H9 (cell line): Measurements from ENCODE around the gene RTTN. TPM values are rescaled to one million over a fixed set of nuclear protein-coding genes. Genes with fewer than 3 reads are reported as not detected.

ENCODE experiments used
- DNase-seq: peaks from one replicate; pipeline ENCODE4 v3.0.0-alpha.2; 2017
- H2AFZ ChIP-seq: one replicate; pipeline ENCODE4 v1.6.1; 2013; ENCODE audit warnings: mild to moderate bottlenecking, low read length, control low read depth, moderate library complexity
- H2AK5ac ChIP-seq: 2 replicates; pipeline ENCODE4 v1.6.1; 2013; ENCODE audit warnings: low read length, control low read depth, mixed read lengths; ENCODE audit not compliant: insufficient read length
- H2BK120ac ChIP-seq: one replicate; pipeline ENCODE4 v1.6.1; 2013; ENCODE audit warnings: low read depth, mild to moderate bottlenecking, low read length, control low read depth, inconsistent platforms; ENCODE audit not compliant: poor library complexity, severe bottlenecking
- H2BK12ac ChIP-seq: 2 replicates; pipeline ENCODE4 v1.6.1; 2013; ENCODE audit warnings: low read length, control low read depth, mixed read lengths, low read depth; ENCODE audit not compliant: insufficient read length
- H2BK15ac ChIP-seq: 2 replicates; pipeline ENCODE4 v1.6.1; 2013; ENCODE audit warnings: low read depth, low read length, control low read depth
- H2BK20ac ChIP-seq: one replicate; pipeline ENCODE4 v1.6.1; 2013; ENCODE audit warnings: low read depth, mild to moderate bottlenecking, low read length, control low read depth, inconsistent platforms; ENCODE audit not compliant: poor library complexity, severe bottlenecking
- H2BK5ac ChIP-seq: 2 replicates; pipeline ENCODE4 v1.6.1; 2013; ENCODE audit warnings: low read length, control low read depth, mixed read lengths; ENCODE audit not compliant: insufficient read length
- H3K14ac ChIP-seq: 2 replicates; pipeline ENCODE4 v1.6.1; 2013; ENCODE audit warnings: low read length, control low read depth; ENCODE audit not compliant: insufficient read depth
- H3K18ac ChIP-seq: 2 replicates; pipeline ENCODE4 v1.6.1; 2013; ENCODE audit warnings: low read depth, mild to moderate bottlenecking, mixed read lengths, low read length, control low read depth; ENCODE audit not compliant: insufficient read length
- H3K23ac ChIP-seq: 2 replicates; pipeline ENCODE4 v1.6.1; 2013; ENCODE audit warnings: low read length, control low read depth, mixed read lengths, low read depth; ENCODE audit not compliant: insufficient read length
- H3K23me2 ChIP-seq: 2 replicates; pipeline ENCODE4 v1.6.1; 2013; ENCODE audit warnings: low read depth, mild to moderate bottlenecking, mixed read lengths, low read length, control low read depth; ENCODE audit not compliant: insufficient read length, poor library complexity, severe bottlenecking
- H3K27ac ChIP-seq: 2 replicates; pipeline ENCODE4 v1.5.1; 2013; ENCODE audit warnings: low read length, control low read depth, mixed read lengths, low read depth; ENCODE audit not compliant: insufficient read length
- H3K27me3 ChIP-seq: 2 replicates; pipeline ENCODE4 v1.6.1; 2013; ENCODE audit warnings: low read length, control low read depth, inconsistent platforms; ENCODE audit not compliant: insufficient read depth
- H3K4ac ChIP-seq: 2 replicates; pipeline ENCODE4 v1.6.1; 2013; ENCODE audit warnings: low read depth, mild to moderate bottlenecking, control low read depth, inconsistent platforms, low read length, moderate library complexity
- H3K4me1 ChIP-seq: 2 replicates; pipeline ENCODE4 v1.6.1; 2013; ENCODE audit warnings: low read length, control low read depth, inconsistent platforms; ENCODE audit not compliant: insufficient read depth
- H3K4me2 ChIP-seq: 2 replicates; pipeline ENCODE4 v1.6.1; 2013; ENCODE audit warnings: low read length, control low read depth, mixed read lengths; ENCODE audit not compliant: insufficient read length, insufficient read depth
- H3K56ac ChIP-seq: 2 replicates; pipeline ENCODE4 v1.6.1; 2013; ENCODE audit warnings: low read depth, mild to moderate bottlenecking, mixed read lengths, low read length, control low read depth; ENCODE audit not compliant: insufficient read length
- H3K79me1 ChIP-seq: 2 replicates; pipeline ENCODE4 v1.6.1; 2013; ENCODE audit warnings: low read depth, mild to moderate bottlenecking, moderate library complexity, low read length, control low read depth, inconsistent platforms; ENCODE audit not compliant: insufficient read depth, poor library complexity, severe bottlenecking
- H3K79me2 ChIP-seq: 2 replicates; pipeline ENCODE4 v1.6.1; 2013; ENCODE audit warnings: low read length, control low read depth, inconsistent platforms; ENCODE audit not compliant: insufficient read depth
- H3K9ac ChIP-seq: 2 replicates; pipeline ENCODE4 v1.6.1; 2013; ENCODE audit warnings: low read length, control low read depth, mixed read lengths; ENCODE audit not compliant: insufficient read length; ENCODE audit errors: extremely low read depth
- H3K9me3 ChIP-seq: one replicate; pipeline ENCODE4 v1.6.1; 2013; ENCODE audit warnings: low read depth, low read length, inconsistent platforms; ENCODE audit not compliant: control insufficient read depth
- H3T11ph ChIP-seq: one replicate; pipeline ENCODE4 v1.6.1; 2013; ENCODE audit warnings: mild to moderate bottlenecking, low read length, control low read depth, inconsistent platforms
- H4K20me1 ChIP-seq: one replicate; pipeline ENCODE4 v1.6.1; 2013; ENCODE audit not compliant: control insufficient read depth, insufficient read length, insufficient read depth
- H4K5ac ChIP-seq: 2 replicates; pipeline ENCODE4 v1.6.1; 2013; ENCODE audit warnings: low read depth, mild to moderate bottlenecking, mixed read lengths, low read length, control low read depth; ENCODE audit not compliant: insufficient read length
- H4K8ac ChIP-seq: replicated peaks from 2 replicates; pipeline ENCODE4 v1.6.1; 2013; ENCODE audit warnings: low read length, control low read depth, mixed read lengths, low read depth; ENCODE audit not compliant: insufficient read length
- H4K91ac ChIP-seq: 2 replicates; pipeline ENCODE4 v1.6.1; 2013; ENCODE audit warnings: low read depth, mild to moderate bottlenecking, moderate library complexity, mixed read lengths, low read length, control low read depth; ENCODE audit not compliant: insufficient read length
- H3K27ac Mint-ChIP-seq, 3 experiments: 2 replicates in 2 of 3; 3 replicates in 1 of 3; pipeline ENCODE4 v1.8.0; 2020 to 2021; ENCODE audit warnings: mixed read lengths in 3 of 3, mild to moderate bottlenecking in 1 of 3, moderate library complexity in 1 of 3
- H3K27me3 Mint-ChIP-seq: 2 replicates; pipeline ENCODE4 v1.8.0; 2021; ENCODE audit warnings: low read depth, mild to moderate bottlenecking, moderate library complexity, mixed read lengths
- H3K36me3 Mint-ChIP-seq, 3 experiments: 2 replicates in 2 of 3; 3 replicates in 1 of 3; pipeline ENCODE4 v1.8.0; 2020 to 2021; ENCODE audit warnings: low read depth in 3 of 3, mixed read lengths in 3 of 3; ENCODE audit not compliant: insufficient read depth in 1 of 3
- H3K4me1 Mint-ChIP-seq, 2 experiments: 2 replicates each; pipeline ENCODE4 v1.8.0; 2020; ENCODE audit warnings: mixed read lengths in 2 of 2
- H3K4me3 Mint-ChIP-seq, 2 experiments: 2 replicates in 1 of 2; 3 replicates in 1 of 2; pipeline ENCODE4 v1.8.0; 2020 to 2021; ENCODE audit warnings: mild to moderate bottlenecking in 2 of 2, mixed read lengths in 2 of 2, moderate library complexity in 1 of 2
- H3K9me3 Mint-ChIP-seq, 2 experiments: 2 replicates in 1 of 2; 3 replicates in 1 of 2; pipeline ENCODE4 v1.8.0; 2020; ENCODE audit warnings: mild to moderate bottlenecking in 2 of 2, mixed read lengths in 2 of 2, moderate library complexity in 1 of 2
- CTCF ChIP-seq: fragments of 200-600 bp; sonication (generic); conservative IDR thresholded peaks from 3 replicates; pipeline ENCODE4 v1.8.0; 2021; ENCODE audit warnings: antibody characterized with exemption, mild to moderate bottlenecking
- WGBS: extraction: QIAGEN DNeasy Blood & Tissue Kit; methylation state at CpG from one replicate; pipeline ENCODE4 v1.1.7; 2013; ENCODE audit warnings: missing lambda C conversion rate, low lambda C conversion rate, mixed read lengths; ENCODE audit not compliant: insufficient read length; ENCODE audit errors: extremely low coverage; 5-methylcytosine and 5-hydroxymethylcytosine counted together
- total RNA-seq: library from RNA; stranded (reverse); gene quantifications from 2 replicates; pipeline ENCODE4 v1.2.1, GENCODE V29; 2021

RTTN gene
- total RNA-seq, 1 experiment from 2014 or later = 17.6 TPM

- H3K27me3 ChIP-seq = no peaks in the 10 kb centered on the region
- H4K91ac ChIP-seq = no peak overlapping the region
- H3K27ac ChIP-seq = no peak overlapping the region
- H3K18ac ChIP-seq = no peak overlapping the region
- H3K27ac Mint-ChIP-seq = peak overlapping the region in 2 of 3 experiments; percentile 19 to 23; a peak in 2 of 7 replicates
- H3K9ac ChIP-seq = no peak overlapping the region
- DNase-seq = no peak
- H2AK5ac ChIP-seq = no peak overlapping the region
- H2BK5ac ChIP-seq = no peak overlapping the region
- H3K14ac ChIP-seq = no peak overlapping the region
- H4K5ac ChIP-seq = no peak overlapping the region
- no peak overlapping the region for H3K4me3 Mint-ChIP-seq
- H3K27me3 Mint-ChIP-seq = no peaks in the 10 kb centered on the region
- peaks cover 2 to 11% (median 6%) of the 10 kb centered on the region in 3 experiments; a peak in 5 of 7 replicates for H3K36me3 Mint-ChIP-seq
- H3K56ac ChIP-seq = no peak overlapping the region
- H3K23ac ChIP-seq = no peak overlapping the region
- H3K4ac ChIP-seq = no peak overlapping the region
- H2BK20ac ChIP-seq = no peak overlapping the region
- H2BK15ac ChIP-seq = no peak overlapping the region
- H3K79me2 ChIP-seq = no peaks in the 10 kb centered on the region
- no peak overlapping the region for H2BK120ac ChIP-seq
- H3K9me3 ChIP-seq = no peaks in the 10 kb centered on the region
- no peaks in the 10 kb centered on the region for H4K20me1 ChIP-seq
- no peak overlapping the region for H4K8ac ChIP-seq
- H3K9me3 Mint-ChIP-seq = peaks cover 5 to 6% of the 10 kb centered on the region in 2 experiments; a peak in 4 of 5 replicates
- no peaks in the 10 kb centered on the region; the same call in none of the 2 replicates for H3K4me1 ChIP-seq
- H3K4me2 ChIP-seq = no peak overlapping the region
- H3K79me1 ChIP-seq = no peaks in the 10 kb centered on the region
- peaks cover 27 to 29% of the 10 kb centered on the region in 2 experiments for H3K4me1 Mint-ChIP-seq
- no peaks in the 10 kb centered on the region for H3K23me2 ChIP-seq
- no peak overlapping the region for H2AFZ ChIP-seq
- WGBS = no CpG with 5 or more reads among the region's 2 CpGs
- no peak overlapping the region for H3T11ph ChIP-seq
- no peak overlapping the region for H2BK12ac ChIP-seq
- TF ChIP-seq CTCF = no peak
Measured at GRCh38 chr18:69981948-69982347, 223.5 kb downstream of the RTTN start.
